Activated T-helper 1 cell treated with anti-CD3 and anti-CD28 coated beads, Interleukin-2, amount 50 U/mL, for 16 hours (primary cell): Measurements from ENCODE around the gene UVRAG.
"Not testable (repeated sequence)": the region's sequence is repeated elsewhere in the genome, so short reads cannot be mapped to it uniquely, and the experiment has no call there.

Experiments used
- DNase-seq, 2 donors: peaks; one replicate each; pipeline ENCODE4 v3.0.0-alpha.2; 2020; ENCODE audit warnings: low read depth in 1 of 2, low spot score in 1 of 2

Gene UVRAG

DNA sequence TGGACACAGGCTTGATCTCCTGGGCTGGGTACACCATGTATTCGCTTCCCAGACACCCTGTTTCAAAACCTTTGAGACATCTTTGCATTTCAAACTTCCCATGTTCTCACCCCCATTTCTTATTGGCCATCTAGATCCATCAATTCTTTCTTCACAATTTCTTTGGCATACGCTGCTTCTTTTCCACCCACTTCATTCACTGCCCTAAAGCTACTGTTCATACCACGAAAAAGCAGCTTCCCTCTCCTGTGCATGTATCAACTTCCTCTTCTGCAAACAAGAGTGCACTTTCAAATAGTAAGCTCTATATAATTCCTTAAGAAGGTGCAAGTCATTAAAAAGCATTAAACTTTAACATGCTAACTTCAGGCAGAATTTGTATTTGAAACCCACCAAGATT lies 21.4 kb downstream of the UVRAG start:
- no peak for DNase-seq

DNA sequence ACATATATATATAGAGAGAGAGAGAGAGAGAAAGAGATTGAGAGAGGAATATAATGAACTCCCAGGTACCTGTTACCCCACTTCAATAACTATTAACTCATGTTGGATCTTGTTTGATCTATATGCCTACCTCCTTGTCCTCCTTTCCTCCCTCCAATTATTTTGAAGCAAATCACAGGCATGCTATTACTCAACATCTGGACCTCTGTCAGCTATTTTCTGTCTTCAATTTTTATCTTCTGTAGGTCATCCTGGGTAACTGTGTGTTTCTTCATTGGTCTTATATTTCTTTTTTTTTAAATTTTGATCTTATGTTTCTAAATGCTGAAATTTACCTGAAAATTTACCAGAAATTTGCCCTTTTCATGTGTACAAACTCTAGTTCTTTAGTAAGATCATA lies 24.8 kb downstream of the UVRAG start:
- no peak for DNase-seq

DNA sequence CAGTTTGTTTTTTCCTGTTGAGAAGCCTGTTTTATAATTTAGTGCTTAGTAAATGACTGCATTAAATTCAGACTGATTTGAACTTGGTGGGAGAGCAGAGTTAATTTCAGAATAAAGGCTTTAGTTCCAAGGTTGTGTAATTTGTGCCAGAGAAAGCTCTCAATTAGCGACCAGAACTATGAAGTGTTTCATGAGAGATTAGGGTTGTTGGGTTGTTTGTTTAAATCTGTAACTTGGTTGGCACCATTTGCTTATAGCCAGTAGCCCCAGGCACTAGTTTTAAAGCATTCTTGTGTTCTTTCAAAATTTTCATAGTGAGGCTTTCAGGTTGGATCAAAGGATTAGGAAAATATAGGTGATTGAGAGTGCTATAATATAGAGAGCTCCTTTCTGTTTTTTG lies 25.5 kb downstream of the UVRAG start:
- DNase-seq, result no peak

GRCh38 chr11:75841739-75842138 lies 26.7 kb downstream of the UVRAG start:
- DNase-seq, result no peak

DNA sequence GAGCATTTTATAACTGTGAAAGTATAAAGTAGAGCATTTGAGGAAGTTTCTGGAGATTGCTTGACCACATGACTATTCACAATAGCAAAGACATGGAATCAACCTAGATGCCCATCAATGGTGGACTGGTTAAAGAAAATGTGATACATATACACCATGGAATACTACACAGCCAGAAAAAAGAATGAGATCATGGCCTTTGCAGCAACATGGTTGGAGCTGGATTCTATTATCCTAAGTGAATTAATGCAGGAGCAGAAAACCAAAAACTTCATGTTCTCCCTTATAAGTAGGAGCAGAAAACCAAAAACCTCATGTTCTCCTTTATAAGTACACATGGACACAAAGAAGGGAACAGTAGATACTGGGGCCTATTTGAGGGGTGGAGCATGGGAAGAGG lies 30.3 kb downstream of the UVRAG start:
- no peak for DNase-seq

DNA sequence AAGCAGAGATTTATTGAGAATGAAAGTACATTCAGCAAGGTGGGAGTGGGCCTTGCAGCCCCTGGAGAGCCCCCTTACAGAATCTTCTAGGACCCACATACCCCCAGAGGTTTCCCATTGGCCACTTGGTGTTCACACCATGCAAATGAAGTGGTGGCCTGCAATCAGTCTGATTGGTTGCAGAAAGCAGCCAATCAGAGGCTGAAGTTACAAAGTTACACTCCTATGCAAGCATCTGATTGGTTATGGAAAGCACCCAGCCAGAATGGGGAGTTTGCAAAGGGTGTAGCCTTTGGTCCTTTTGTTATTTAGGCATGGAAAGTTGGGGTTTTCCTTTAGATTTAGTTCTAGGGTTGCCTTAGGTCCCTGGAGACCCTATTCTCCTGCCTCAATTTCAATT lies 34.9 kb downstream of the UVRAG start:
- no peak for DNase-seq

DNA sequence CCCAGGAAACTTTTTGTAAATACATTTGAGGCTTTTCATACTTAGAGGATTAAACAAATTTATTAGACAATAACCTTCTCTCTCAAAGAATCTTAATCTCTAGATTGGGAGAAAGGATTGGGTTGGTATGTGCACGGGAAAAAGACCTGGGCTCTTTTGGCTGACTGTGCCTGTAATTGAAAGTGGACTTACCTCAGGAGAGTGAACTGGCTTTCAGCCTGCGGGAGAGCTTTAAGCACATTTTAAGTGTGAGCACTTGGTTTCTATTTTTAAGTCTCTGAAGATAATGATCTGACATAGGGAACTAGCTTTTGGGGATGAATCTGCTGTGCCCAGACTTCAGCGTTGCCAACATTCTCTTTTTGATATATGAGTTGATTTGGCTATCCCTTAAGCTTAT lies 35.8 kb downstream of the UVRAG start:
- DNase-seq, result no peak

DNA sequence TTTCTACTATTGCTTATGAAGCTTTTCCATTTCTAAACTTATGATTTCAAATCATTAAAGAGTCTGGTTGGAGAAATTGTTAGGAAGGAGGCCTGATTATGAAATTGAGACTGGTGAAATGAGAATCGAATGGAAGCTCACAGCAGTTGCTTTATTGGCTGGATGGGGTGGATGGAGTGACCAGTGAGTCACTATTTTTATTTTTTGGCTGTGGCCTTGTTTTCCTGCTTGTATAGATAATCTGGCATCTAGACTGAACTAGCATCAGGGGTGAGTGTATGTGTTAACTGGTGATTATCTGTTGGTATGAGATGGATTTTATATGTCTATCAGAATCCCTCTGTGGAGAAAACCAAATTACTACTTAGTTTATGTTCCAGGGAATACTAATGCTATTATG lies 36.2 kb downstream of the UVRAG start:
- DNase-seq, result no peak

GRCh38 chr11:75852406-75853017 lies 37.5 kb downstream of the UVRAG start:
- DNase-seq, result no peak

DNA sequence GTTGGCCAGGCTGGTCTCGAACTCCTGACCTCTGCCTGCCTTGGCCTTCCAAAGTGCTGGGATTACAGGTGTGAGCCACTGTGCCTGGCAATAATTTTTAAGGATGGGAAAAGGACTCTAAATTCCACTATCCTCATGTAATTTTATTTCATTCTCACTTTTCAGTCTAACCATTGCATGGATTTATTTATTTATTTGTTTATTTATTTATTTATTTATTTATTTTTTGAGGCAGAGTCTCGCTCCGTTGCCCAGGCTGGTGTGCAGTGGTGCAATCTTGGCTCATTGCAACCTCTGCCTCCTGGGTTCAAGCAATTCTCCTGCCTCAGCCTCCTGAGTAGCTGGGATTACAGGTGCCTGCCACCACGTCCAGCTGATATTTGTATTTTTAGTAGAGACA lies 38.6 kb downstream of the UVRAG start:
- DNase-seq, result not testable (repeated sequence)

DNA sequence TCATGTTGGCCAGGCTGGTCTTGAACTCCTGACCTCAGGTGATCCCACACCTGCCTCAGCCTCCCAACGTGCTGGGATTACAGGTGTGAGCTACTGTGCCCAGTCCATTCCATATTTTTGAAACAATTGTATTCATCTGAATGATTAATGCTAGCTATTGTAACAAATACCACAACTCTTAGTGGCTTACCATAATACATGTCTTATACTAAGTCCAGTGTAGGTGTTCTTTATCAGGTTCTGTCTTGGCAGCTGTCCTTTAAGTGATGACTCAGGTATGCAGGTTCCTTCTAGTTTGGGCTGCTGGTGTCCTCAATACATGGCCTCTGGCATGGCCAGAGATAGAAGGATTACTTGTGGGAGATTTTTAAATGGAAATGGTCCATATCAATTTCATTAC lies 39.0 kb downstream of the UVRAG start:
- no peak for DNase-seq

DNA sequence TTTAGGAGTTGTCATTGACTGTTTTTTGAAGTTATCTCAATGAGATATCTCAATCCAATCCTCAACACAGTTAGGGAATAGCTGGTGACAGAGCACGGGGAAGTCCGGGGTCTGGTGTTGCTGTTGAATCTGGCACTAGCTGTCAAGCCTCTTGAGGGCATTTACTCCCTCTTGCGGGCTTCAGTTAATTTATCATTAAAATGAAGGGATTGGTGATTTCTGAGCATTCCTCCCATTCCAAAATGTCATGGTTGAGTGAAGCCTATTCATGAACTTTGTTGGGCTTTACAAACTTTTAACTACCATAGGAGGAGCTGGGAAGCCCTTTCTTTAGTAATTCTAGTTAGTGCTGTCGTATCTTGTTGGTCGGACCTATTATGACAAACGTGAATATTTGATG lies 40.2 kb downstream of the UVRAG start:
- no peak for DNase-seq

DNA sequence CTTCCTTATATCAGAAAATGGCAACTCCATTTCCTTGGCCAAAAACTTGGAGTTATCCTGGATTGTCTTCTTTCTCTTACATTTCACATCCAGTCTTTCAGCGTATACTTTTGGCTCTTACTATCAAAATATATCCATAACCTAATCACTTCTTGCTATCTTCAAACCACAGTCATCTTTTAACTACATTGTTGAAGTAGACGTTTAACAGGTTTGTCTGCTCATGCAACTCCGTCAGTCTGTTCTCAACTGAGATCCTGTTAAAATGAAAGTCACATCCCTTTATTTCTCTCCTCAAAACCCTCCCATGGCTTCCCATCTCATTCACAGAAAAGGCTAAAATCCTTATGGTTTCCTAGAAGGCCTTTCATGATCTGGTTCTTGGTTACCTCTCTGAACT lies 41.9 kb downstream of the UVRAG start:
- DNase-seq, result no peak

DNA sequence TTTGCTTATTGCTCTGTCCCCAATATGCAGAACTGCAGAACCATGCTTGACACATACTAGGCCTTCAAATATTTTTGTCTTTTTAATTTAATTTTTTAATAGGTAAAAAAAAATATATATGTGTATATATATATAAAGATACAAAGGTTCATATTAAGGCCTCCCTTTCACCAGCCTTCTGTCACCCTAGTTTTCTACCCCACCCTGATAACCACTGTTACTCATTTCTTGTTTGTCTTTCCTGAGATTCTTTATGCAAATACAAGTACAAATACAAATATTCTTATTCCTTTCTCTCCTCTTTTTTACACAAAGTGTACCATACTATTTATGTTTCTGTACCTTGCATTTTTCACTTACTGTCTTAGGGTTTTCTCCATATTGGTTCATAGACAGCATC lies 43.0 kb downstream of the UVRAG start:
- DNase-seq, result no peak

GRCh38 chr11:75858613-75859012 lies 43.6 kb downstream of the UVRAG start:
- DNase-seq, result no peak

GRCh38 chr11:75859614-75860013 lies 44.6 kb downstream of the UVRAG start:
- DNase-seq, result no peak

- no peak for DNase-seq
Observed at GRCh38 chr11:75862437-75862836, 47.4 kb downstream of the UVRAG start.

DNA sequence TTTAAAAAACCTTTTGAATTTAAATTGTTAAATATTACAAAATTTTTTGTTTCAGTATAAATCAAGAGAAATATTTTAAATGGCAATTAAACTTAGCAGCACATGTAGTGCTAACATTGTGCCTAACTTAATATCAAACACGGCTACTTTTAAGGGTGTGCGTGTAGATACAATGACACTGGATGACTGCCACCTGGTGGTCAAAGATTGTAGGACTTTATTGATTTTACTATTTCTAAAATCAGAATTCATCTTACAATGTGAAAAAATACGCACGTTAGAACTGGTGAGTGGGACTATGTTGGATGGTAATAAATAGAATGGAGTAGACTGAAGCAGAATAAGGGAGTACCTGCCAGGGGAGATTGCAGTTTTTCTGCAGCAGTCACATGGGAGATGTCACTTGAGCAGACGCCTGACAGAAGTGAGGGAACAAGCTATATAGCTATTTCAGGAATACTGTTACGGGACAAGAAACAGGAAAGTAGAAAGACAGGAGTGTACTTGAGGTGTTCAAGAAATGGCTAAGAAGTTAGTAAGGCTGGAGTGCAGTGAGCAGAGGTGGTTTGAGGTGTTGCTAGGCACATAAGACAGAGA lies 52.9 kb downstream of the UVRAG start:
- DNase-seq, result peak in 1 of 2 donors; percentile 12

DNA sequence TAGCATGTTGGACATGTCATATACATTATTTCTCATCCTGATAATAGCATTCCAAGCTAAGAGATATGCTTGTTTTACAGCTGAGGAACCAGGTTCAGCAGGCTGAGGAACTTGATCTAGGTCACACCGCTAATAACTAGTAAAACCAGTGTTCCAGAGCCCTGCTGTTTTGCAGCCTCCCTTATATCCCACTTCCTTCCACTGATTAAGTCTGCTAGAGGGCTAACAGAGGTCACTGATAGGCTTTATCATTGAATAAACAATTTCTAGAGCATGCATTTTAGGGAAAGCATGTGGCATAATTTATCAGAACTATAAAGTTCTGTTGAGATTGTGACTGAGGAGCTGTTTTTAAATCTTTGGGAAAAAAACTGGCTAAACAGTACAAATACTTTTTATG lies 54.0 kb downstream of the UVRAG start:
- no peak for DNase-seq

GRCh38 chr11:75869661-75870455 lies 54.8 kb downstream of the UVRAG start:
- no peak for DNase-seq

GRCh38 chr11:75872887-75873416 lies 57.9 kb downstream of the UVRAG start:
- DNase-seq, result no peak
